Gastrocnemius medialis (tissue), 4 donors: ENCODE measurements around the gene WWOX.

Experiments used
- CTCF ChIP-seq, 5 experiments: fragments of 450-650 bp in 3 of 5; fragments of 200-600 bp in 2 of 5; sonication (generic) in 2 of 5; IDR thresholded peaks in 4 of 5; conservative IDR thresholded peaks in 1 of 5; 1 replicate in 4 of 5; 2 replicates in 1 of 5; pipeline ENCODE4 v1.5.1; 2016 to 2019; ENCODE audit warnings: antibody characterized with exemption in 5 of 5, mild to moderate bottlenecking in 3 of 5, moderate library complexity in 3 of 5
- POLR2A ChIP-seq, 2 donors: fragments of 450-650 bp; IDR thresholded peaks; one replicate each; pipeline ENCODE4 v1.6.1; 2017; ENCODE audit warnings: antibody characterized with exemption in 2 of 2, mild to moderate bottlenecking in 2 of 2, moderate library complexity in 2 of 2

- TF ChIP-seq CTCF (IDR thresholded peaks at IDR 0.05 in 4 of 5, conservative IDR thresholded peaks at IDR 0.05 in 1 of 5) (no peak), POLR2A (IDR thresholded peaks at IDR 0.05) (no peak)
Observed at GRCh38 chr16:78946556-78946955, 847.1 kb downstream of the WWOX start.
